NCI-H1694 (cell line): ENCODE results near the gene MYH9.
A peak's percentile ranks its signal among the peaks of the same experiment; 100 is the strongest.

Experiments used
- DNase-seq: peaks from one replicate; lab custom pipeline; 2025; lab: John Stamatoyannopoulos, UW

The MYH9 gene

DNA sequence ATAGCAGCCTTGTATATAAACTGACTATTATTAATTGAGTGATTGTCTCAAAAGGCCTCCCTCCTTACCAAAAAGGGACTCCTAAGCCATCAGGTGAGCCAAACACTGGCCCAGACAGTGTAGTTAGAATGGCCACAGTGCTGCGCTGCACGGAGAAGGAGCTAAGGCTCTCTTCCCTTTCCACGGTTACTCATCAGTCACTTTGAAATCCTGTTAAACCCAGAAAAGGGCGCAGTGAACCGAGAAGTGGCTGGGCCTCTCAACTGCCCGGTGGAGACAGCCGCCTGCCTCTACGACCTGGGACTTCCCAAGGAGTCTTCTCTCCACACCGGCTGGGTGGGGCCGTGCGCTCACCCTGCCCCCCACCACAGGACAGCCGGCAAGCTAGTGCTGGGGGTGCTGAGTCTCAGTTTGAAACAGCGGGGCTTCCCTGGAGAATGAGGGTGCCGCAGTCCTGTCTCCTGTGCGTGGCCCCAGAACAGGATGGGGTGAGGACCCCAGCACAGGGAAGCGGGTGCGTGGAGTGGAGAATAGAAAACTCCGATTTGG lies 1.3 kb downstream of the MYH9 start:
- no peak for DNase-seq

- peak; percentile 27 for DNase-seq
These were observed 2.0 kb downstream of the MYH9 start for GRCh38 chr22:36385491-36386350.

DNA sequence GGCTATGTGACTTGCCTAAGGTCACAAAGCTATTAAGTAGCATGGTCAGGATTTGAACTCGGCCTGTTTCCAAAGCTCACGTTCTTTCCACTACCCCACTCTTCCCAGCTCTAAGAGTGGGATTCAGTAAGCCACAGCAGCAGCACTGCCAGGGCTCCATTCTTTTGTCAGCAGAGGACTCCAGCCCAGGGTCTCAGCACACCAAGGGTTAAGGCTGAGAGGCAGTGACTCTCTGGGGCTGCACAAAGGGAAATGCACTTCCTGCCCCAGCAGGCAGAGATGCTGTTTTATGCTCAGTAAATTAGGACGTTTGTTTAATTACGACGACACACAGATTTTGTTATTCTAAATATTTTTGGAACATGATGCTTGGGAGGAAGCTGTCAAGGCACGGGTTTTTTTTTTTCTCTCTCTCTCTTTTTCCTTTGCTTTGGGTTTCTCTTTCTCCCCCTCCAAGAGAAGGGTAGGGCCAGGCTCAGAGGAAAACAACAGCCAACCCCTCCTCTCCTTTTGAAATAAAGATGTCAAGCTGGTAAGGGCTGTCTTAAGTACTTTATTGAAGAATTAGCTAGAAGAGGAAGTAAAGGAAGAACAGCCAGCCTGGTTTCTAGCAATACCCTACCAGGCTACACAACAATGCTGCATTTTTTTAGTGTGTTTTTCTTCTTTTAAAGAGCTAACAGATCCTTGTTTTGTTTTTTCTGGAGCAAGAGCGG lies 2.8 kb downstream of the MYH9 start:
- DNase-seq: no peak

GRCh38 chr22:36383110-36383581 lies 4.6 kb downstream of the MYH9 start:
- no peak for DNase-seq

- no peak for DNase-seq
These were observed 6.1 kb downstream of the MYH9 start for GRCh38 chr22:36381513-36382128.

DNA sequence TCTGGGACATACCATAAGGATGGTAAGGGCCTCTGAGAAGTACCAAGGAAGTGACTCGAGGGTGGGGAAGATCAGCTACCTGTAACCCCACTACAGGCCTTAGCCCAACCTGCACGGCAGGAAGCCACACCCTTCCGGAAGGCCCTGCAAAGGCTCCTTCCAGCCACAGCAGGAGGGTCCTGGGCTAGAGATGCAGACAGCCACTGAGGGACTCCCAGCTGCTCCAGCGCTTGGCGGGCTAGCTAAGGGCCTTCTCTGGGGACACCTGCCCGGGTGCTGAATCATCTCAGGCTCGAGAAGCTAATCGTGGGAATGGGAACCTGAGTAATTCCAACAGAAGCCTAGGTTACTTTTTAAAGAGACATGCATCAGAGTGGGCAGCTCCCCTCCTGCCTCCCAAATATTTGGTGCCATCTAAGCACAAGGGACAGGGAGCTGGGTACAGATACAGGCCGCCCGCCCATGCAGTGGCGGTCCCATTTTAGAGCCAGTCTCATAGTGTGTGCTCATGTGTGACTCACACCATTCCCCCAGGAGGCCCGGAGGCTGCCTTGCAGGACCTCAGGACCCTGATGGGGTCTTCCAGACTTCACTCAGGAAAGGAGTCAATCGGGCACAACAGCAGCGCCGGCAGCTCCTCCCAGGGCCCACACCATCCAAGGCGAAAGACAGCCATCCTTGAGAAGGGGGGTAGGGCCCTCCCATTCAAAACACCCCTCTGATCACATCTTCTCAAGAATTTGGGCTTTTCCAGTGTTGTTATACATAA lies 8.0 kb downstream of the MYH9 start:
- no peak for DNase-seq

GRCh38 chr22:36378869-36379217 lies 8.9 kb downstream of the MYH9 start:
- DNase-seq: no peak

GRCh38 chr22:36378080-36378868 lies 9.5 kb downstream of the MYH9 start:
- no peak for DNase-seq

- DNase-seq: no peak
These were observed 10.6 kb downstream of the MYH9 start for GRCh38 chr22:36377022-36377631.

DNA sequence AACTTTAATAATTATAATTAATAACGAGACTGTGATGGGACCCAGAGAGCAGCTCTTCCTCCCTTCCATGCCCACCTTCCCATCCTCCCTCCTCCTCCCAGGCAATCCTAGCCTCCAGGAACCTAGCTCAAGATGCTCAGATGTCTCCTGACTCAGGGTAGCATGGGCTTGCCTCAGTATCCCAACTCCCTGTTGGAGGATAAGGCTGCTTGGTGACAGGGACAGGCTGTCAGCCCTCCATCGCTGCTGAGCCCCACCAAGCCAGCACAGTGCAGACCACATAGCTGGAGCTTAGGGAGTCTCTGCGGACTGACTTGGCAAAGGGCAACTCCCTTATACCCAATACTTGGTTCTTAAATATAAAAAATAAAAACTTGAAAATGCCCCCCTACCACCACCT lies 11.5 kb downstream of the MYH9 start:
- no peak for DNase-seq

DNA sequence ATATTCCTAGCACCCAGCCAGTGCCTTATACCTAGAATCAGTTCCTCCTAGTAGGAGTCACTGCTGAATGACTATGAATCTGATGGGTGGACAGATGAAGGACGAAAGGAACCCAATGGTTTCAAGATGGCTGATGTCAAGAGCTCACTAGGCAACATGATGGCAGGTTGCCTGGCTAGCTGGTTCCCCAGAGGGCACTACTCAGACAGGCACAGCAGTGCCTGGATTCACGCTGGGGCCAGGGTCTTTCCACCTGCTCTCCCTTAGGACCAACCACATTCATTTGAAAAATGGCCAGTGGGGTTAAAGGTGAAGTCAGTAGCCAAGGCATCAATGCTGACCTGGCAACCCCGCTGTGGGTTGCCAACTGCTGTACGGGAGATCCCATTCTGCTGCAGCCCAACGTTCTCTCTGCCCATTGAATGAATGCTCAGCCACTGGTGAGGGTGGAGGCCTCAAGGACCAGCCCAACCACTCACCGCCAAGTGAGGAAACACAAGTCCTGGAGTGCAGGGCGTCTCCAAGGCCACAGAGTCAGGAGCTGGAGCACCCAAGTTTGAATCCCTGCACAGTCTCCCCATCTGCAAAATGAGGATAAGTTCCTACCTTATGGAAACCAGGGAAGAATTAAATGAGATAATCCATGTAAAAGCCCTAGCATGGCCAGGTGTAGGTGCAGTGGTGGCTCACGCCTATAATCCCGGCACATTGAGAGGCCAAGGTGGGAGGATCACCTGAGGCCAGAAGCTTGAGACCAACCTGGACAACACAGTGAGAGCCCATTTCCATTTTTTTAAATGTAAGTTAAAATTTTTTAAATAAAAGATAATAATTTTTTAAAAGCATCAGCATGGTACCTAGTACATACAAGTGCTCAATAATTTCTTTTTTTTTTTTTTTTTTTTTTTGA lies 12.4 kb downstream of the MYH9 start:
- DNase-seq: no peak

DNA sequence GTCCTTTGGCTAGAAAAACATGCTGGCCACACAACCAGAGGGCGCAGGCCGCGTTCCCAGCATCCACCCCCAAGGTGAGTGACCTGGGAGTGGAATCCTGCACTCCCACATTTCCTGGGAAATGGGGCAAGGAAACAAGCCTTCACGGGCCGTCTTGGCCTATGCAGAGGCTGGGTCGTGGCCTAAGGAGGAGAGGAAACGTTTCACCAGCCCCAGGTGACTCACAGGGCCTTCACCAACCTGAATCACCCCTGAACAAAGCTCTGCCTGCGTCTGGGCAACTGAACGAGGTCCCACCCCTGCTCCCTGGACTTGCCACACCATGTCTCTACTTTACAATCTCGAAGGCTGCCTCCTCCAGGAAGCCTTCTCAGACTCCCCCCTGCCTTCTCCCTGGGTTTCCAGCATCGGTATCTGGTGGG lies 13.2 kb downstream of the MYH9 start:
- DNase-seq: no peak

DNA sequence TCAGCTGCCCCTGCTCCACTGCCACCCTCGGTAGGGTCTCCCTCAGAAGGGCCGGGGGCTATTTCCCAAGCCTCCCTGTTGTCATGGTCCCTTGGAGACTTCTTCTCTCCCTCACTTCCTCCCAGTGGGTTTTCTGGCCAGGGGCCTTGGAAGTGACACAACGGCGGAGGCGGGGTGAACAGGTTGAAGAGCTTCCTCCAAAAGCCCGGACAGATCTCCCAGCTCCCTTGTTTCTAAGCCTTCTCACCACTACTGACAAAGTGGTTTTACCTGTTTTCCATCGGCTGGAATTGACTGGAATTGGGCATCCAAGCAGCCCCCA lies 14.5 kb downstream of the MYH9 start:
- no peak for DNase-seq

DNA sequence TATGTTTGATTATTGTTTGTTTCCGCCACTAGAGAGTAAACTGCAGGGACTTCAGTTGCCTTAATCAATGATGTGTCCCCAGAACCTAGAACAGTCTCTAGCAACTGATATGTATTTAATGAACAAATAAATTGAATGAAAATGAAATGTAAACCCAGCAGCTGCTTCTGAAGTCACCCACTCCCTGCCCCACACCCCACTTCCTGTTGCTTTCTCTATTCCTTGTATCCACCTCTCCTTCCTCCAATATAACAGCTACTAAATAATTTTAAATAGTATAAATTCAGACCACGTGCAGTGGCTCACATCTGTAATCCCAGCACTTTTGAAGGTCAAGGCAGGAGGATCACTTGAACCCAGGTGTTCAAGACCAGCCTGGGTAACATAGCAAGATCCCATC lies 15.8 kb downstream of the MYH9 start:
- no peak for DNase-seq

DNA sequence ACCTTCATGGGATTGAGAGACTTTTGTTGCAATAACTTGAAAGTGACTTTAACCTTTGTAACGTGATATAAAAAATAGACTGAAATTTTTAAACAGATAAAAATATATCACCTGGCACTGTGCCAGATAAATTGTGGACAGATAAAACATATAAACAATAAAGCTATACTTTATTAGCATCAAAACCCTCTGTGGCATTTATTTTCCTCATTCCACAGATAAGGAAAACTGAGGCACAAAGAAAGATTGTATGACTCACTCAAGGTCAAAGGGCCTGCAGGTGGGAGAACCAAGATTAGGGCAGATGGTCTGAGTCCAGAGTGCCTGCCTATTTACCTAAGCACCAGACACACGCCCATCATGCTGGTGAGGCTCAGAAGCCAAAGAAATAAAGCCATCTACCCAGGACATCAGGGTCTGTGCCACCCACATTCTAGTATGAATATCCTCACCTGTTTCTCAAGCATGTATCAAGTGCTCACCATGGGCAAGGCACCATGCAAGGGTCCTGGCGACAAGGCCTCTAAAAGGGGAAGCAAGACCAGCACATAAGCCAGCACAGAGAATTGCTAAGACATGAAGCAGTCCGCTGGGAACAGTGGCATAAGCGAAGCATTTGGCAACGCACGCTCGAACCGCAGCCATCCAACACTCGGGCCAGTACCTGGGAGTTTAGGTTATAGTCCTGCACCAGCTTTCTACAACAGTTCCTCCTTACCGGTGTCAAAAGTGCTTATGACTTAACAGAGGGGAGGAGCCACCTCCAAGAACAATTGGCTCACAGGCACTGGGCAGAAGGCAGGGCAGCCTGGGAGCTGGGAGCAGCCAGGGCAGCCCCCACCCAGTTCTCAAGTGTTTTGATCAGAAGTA lies 17.6 kb downstream of the MYH9 start:
- peak; percentile 7 for DNase-seq

DNA sequence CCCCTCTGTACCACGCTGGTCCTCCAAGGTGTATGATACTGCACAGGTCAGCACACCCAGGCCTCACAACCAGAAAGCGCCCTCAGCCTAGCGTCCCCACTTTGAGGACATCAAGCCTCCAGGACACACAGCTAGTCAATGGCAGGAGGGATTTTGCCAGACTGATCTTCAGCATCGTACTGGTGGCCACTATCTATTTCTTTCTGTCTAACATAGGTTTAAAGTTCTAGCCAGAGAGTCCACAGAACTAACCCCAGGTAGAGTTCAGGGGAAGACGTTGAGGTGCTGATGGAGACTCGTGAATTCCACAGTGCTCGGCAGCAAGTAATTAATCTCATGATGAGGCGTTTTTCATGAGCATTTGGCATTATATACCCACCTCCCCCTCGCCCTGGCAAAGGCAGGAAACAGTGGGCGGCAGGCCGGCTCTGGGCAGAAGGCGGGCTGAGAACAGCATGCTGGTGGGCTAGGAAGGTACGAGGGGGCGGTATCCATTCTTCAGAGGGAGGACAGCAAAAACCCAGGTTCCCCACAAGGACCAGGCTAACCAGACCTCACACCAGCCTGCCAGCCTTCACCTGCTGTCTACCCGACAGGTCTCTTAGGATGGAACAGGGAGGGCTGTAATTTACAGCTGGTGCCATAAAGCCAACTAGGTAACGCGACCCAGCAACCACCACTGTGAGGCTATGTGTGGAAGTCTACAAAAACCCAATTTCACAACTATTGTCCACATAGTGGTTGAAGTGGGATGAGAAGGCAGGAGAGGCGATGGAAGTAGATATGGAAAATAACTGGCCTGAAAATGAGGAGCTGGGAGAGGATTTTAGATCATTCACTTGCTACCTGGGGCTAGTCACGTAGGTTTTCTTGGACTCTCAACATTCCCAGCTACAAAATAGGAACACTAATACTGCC lies 18.5 kb downstream of the MYH9 start:
- no peak for DNase-seq

DNA sequence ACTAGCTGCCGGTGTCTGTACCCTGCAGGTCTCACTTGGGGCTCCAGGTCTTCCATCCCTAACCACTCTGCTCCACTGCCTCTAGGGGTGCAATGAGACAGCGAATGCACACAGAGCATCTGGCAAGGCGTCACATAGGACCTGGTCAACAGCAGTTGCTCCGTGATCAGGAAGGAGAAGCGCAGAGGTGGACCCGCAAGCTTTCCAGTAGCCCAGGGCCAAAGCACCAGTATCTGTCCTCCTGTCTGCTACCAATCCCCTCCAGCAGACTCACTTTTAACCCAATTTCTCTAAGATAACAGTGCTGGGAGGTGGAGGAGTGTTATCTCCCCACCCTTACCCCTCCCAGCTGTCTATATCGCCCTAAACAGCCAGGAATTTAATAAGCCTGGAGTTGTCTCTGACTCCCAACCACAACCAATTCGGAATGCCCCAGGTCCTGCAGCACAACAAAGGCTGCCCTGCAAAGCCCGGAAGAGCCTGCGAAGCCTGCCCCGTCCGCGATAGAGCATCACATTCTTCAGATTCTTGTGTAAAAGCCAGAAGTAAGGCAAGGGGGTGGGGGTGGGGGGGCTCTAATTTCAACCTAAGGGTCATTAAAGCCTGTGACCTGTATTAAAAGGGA lies 19.3 kb downstream of the MYH9 start:
- DNase-seq: no peak
